ENCODE measurements around the gene B9D2.

Gene B9D2

GRCh38 chr19:41323430-41324125 is 40.4 kb downstream of the B9D2 start (continued):
- TF ChIP-seq ZIC2 (tag by site-specific recombination; IDR thresholded peaks at IDR 0.05), result peak; percentile 98
- peak; percentile 85 for TF ChIP-seq KLF1 (tag by site-specific recombination; IDR thresholded peaks at IDR 0.05)
- TF ChIP-seq ZNF501 (tag by site-specific recombination; IDR thresholded peaks at IDR 0.05), result no peak
- TF ChIP-seq ZNF785 (tag by site-specific recombination; IDR thresholded peaks at IDR 0.05), result no peak
- no peak for TF ChIP-seq MYNN (tag by site-specific recombination; IDR thresholded peaks at IDR 0.05; ENCODE audit: borderline replicate concordance)
- no peak for TF ChIP-seq MZF1 (tag by site-specific recombination; IDR thresholded peaks at IDR 0.05; ENCODE audit: borderline replicate concordance)
- TF ChIP-seq ZNF211 (tag by site-specific recombination; IDR thresholded peaks at IDR 0.05; ENCODE audit: low read depth), result no peak
- TF ChIP-seq, protein P1, sequence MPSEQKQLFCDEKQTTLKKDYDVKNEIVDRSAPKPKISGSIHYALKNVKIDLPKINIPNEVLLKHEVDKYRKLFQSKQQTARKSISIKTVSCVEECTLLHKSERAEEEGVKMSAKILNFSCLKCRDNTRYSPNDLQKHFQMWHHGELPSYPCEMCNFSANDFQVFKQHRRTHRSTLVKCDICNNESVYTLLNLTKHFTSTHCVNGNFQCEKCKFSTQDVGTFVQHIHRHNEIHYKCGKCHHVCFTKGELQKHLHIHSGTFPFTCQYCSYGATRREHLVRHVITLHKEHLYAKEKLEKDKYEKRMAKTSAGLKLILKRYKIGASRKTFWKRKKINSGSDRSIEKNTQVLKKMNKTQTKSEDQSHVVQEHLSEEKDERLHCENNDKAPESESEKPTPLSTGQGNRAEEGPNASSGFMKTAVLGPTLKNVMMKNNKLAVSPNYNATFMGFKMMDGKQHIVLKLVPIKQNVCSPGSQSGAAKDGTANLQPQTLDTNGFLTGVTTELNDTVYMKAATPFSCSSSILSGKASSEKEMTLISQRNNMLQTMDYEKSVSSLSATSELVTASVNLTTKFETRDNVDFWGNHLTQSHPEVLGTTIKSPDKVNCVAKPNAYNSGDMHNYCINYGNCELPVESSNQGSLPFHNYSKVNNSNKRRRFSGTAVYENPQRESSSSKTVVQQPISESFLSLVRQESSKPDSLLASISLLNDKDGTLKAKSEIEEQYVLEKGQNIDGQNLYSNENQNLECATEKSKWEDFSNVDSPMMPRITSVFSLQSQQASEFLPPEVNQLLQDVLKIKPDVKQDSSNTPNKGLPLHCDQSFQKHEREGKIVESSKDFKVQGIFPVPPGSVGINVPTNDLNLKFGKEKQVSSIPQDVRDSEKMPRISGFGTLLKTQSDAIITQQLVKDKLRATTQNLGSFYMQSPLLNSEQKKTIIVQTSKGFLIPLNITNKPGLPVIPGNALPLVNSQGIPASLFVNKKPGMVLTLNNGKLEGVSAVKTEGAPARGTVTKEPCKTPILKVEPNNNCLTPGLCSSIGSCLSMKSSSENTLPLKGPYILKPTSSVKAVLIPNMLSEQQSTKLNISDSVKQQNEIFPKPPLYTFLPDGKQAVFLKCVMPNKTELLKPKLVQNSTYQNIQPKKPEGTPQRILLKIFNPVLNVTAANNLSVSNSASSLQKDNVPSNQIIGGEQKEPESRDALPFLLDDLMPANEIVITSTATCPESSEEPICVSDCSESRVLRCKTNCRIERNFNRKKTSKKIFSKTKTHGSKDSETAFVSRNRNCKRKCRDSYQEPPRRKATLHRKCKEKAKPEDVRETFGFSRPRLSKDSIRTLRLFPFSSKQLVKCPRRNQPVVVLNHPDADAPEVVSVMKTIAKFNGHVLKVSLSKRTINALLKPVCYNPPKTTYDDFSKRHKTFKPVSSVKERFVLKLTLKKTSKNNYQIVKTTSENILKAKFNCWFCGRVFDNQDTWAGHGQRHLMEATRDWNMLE (tag by site-specific recombination; conservative IDR thresholded peaks at IDR 0.05; ENCODE audit: low read depth), result no peak
- no peak; the same call in 1 of the 2 replicates for TF ChIP-seq ZNF423 (tag by site-specific recombination; IDR thresholded peaks at IDR 0.05)
- no peak for TF ChIP-seq ZNF354C (tag by site-specific recombination; IDR thresholded peaks at IDR 0.05; ENCODE audit: borderline replicate concordance, low read depth)
- peak; percentile 95 for TF ChIP-seq GLIS1 (tag by site-specific recombination; IDR thresholded peaks at IDR 0.05)
- no peak for TF ChIP-seq FEZF1 (tag by site-specific recombination; IDR thresholded peaks at IDR 0.05)
- TF ChIP-seq ZNF529 (tag by site-specific recombination; IDR thresholded peaks at IDR 0.05; ENCODE audit: insufficient replicate concordance), result no peak
- no peak for TF ChIP-seq ZBTB7A (tag by site-specific recombination; IDR thresholded peaks at IDR 0.05; ENCODE audit: low read depth)
- no peak for TF ChIP-seq YY1 (tag by site-specific recombination; IDR thresholded peaks at IDR 0.05)
- TF ChIP-seq, protein P2, sequence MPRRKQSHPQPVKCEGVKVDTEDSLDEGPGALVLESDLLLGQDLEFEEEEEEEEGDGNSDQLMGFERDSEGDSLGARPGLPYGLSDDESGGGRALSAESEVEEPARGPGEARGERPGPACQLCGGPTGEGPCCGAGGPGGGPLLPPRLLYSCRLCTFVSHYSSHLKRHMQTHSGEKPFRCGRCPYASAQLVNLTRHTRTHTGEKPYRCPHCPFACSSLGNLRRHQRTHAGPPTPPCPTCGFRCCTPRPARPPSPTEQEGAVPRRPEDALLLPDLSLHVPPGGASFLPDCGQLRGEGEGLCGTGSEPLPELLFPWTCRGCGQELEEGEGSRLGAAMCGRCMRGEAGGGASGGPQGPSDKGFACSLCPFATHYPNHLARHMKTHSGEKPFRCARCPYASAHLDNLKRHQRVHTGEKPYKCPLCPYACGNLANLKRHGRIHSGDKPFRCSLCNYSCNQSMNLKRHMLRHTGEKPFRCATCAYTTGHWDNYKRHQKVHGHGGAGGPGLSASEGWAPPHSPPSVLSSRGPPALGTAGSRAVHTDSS (tag by site-specific recombination; IDR thresholded peaks at IDR 0.05), result no peak
- TF ChIP-seq, protein P3, sequence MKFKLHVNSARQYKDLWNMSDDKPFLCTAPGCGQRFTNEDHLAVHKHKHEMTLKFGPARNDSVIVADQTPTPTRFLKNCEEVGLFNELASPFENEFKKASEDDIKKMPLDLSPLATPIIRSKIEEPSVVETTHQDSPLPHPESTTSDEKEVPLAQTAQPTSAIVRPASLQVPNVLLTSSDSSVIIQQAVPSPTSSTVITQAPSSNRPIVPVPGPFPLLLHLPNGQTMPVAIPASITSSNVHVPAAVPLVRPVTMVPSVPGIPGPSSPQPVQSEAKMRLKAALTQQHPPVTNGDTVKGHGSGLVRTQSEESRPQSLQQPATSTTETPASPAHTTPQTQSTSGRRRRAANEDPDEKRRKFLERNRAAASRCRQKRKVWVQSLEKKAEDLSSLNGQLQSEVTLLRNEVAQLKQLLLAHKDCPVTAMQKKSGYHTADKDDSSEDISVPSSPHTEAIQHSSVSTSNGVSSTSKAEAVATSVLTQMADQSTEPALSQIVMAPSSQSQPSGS (tag by site-specific recombination; IDR thresholded peaks at IDR 0.05; ENCODE audit: low read depth), result no peak
- no peak for TF ChIP-seq SETDB1 (IDR thresholded peaks at IDR 0.05; ENCODE audit: insufficient read length, low read length)
- no peak for TF ChIP-seq ZNF23 (tag by site-specific recombination; IDR thresholded peaks at IDR 0.05; ENCODE audit: borderline replicate concordance)
- TF ChIP-seq ZNF121 (tag by site-specific recombination; IDR thresholded peaks at IDR 0.05), result no peak
- no peak for TF ChIP-seq ZSCAN16 (tag by site-specific recombination; IDR thresholded peaks at IDR 0.05)
